HT1080 (cell line): ENCODE measurements around the gene CX3CL1. TPM values are rescaled to one million over a fixed set of nuclear protein-coding genes. Genes with fewer than 3 reads are reported as not detected.

ENCODE experiments used
- DNase-seq: peaks from one replicate; pipeline ENCODE4 v3.0.0-alpha.2; 2015; ENCODE audit warnings: low read depth
- total RNA-seq: library from RNA; depleted of rRNA; stranded (reverse); fragments of >200 nt; shearing (Covaris generic); gene quantifications from 2 replicates; pipeline ENCODE4 v1.2.3, GENCODE V29; 2014

Gene CX3CL1
- total RNA-seq, 1 experiment from 2014 or later = 0.03 TPM

- DNase-seq = no peak
Observed at GRCh38 chr16:57403965-57404817, 31.9 kb downstream of the CX3CL1 start, which contains the start of gene CCL17. TSS of gene CCL17 (plus strand) at chr16:57404767. CDS start at chr16:57413933, 9,166 bp downstream.

GRCh38 chr16:57405097-57405496 lies 32.8 kb downstream of the CX3CL1 start:
- DNase-seq = no peak

- no peak for DNase-seq
Observed at GRCh38 chr16:57406881-57407280, 34.6 kb downstream of the CX3CL1 start.

- DNase-seq = no peak
Observed at GRCh38 chr16:57407521-57408353, 35.4 kb downstream of the CX3CL1 start.

- no peak for DNase-seq
Observed at GRCh38 chr16:57409065-57409464, 36.8 kb downstream of the CX3CL1 start.

GRCh38 chr16:57409870-57410587 lies 37.7 kb downstream of the CX3CL1 start:
- DNase-seq = no peak

GRCh38 chr16:57411362-57411976 lies 39.2 kb downstream of the CX3CL1 start:
- DNase-seq = no peak

- no peak for DNase-seq
Observed at GRCh38 chr16:57412584-57412983, 40.3 kb downstream of the CX3CL1 start.

GRCh38 chr16:57413301-57413730 lies 41.0 kb downstream of the CX3CL1 start:
- DNase-seq = no peak

GRCh38 chr16:57413733-57414132 lies 41.4 kb downstream of the CX3CL1 start:
- DNase-seq = no peak

- DNase-seq = no peak
Observed at GRCh38 chr16:57416084-57416483, 43.8 kb downstream of the CX3CL1 start.

- no peak for DNase-seq
Observed at GRCh38 chr16:57419506-57419905, 47.2 kb downstream of the CX3CL1 start.

GRCh38 chr16:57422026-57422944 lies 50.0 kb downstream of the CX3CL1 start:
- peak; percentile 59 for DNase-seq

- no peak for DNase-seq
Observed at GRCh38 chr16:57423152-57423551, 50.9 kb downstream of the CX3CL1 start.

GRCh38 chr16:57424583-57424982 lies 52.3 kb downstream of the CX3CL1 start:
- no peak for DNase-seq

GRCh38 chr16:57426356-57426755 lies 54.1 kb downstream of the CX3CL1 start:
- no peak for DNase-seq

- no peak for DNase-seq
Observed at GRCh38 chr16:57427307-57427706, 55.0 kb downstream of the CX3CL1 start.

- DNase-seq = no peak
Observed at GRCh38 chr16:57427824-57428223, 55.5 kb downstream of the CX3CL1 start.

GRCh38 chr16:57430955-57431354 lies 58.7 kb downstream of the CX3CL1 start:
- no peak for DNase-seq

- DNase-seq = no peak
Observed at GRCh38 chr16:57432505-57432904, 60.2 kb downstream of the CX3CL1 start.
